EL (cell line): ENCODE measurements around the gene BHLHE41.

Experiments
- DNase-seq: peaks from one replicate; pipeline ENCODE4 v3.0.0-alpha.2; 2016

The BHLHE41 gene

DNA sequence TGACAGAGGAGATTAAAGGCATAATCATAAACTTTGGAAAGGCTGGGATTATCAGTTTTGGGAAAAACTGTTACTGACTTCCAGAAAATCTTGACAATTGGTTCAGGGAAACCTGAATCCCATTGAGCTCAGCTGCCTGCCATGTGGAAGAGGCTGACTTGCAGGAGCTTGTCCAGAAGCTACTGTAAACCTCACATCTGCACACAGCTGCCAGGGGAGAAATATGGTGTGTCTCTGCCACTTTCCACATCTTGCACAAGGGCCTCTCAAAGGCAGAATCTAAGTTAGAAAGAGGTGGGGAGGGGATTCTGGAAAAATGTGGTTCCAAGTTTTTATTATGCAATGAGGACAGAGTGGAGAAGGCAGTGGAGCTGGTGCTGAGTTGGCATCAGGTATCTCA, 8.7 kb upstream of the BHLHE41 start:
- no peak for DNase-seq

DNA sequence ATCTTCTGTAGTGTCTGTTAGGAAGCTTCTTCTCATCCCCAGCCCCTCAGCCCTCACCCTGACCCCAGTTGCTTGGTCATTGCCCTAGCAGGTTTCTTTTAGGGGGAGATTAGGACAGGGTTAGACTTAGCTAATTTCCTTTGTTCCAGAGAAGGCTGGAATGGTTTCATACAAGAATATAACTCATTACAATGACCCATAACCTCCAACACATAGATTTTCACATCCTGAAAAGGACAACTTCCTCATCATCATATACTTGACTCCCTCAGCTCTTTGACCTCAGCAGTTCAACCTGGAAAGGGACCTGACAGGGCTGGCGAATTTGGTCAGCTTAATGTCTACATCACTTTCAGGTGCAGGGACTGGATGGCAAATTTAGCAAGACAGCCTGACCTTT, 8.0 kb upstream of the BHLHE41 start:
- DNase-seq: no peak

DNA sequence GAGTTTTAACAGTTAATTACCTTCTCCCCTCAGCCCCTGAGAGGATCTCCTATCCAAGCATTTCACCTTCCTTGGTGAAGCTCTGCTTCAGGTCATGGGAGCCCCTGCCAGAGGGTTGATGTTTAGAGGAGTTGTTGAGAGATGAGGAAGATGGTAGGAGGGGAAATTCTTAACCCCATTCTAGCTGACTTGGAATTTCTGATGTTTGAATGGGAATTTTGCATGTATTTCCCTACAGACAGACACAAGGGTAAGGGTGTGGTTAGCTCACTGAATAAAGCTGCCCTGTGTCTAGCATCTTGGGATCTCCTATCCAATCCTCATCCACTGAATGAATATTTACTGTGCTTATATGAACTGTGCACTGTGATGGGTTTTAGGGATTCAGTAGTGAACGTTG, 7.1 kb upstream of the BHLHE41 start:
- no peak for DNase-seq

DNA sequence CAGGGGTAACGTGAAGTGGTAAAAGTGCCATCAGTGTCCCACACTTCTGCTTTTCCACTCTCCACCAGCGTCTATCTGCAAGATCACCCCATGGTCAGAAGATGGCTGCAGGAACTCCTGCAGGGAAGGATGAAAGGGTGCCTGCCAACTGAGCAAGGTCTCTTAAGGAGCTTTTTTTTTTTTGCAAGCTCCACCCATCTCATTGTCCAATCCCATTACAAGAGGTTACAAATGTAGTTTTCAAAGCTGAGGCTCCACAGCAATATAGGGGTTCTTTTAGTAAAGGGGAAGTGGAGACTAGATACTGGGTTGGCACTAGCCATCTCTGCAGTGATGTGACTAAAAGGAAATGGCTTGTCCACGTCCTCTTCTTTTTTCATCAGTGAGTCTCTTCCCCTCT, 5.9 kb upstream of the BHLHE41 start:
- no peak for DNase-seq

DNA sequence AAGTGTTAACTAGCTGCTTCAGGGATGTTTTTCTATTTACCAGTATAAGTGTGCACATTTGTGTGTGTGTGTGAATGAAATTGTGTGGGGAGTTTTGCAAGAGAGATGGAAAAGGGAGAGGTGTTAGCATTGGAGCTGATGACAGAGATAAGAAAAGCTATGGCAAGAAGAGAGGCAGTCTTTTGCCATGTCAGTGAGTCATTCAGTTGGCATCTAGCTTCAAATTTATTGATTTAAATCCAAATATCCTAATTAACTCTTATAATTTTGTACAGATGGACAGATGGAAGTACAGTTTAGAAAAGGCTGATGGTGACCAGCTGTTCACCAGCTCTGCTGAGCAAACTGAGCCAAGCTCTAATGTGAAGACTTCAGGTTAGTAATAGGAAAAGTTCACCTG, 3.3 kb upstream of the BHLHE41 start:
- peak; percentile 31 for DNase-seq

DNA sequence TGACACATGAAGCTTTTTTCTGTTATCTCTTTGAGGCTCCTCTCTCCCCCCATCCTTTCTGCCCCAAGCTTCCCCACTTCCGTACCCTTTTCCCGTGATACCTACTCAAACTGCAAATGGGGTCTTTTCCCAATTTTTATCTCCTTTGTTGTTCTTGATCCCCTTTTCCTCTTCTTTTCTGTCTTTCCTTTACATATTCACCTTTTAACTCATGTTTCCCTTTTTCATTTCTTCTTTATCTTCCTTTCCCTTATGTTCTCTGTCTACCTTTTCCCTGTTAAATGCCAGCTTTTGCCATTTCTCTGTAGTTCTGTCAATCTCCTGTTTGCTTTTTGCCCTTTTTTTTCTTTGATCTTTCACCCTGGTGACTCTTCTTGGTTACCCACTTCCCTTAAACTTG, 2.6 kb upstream of the BHLHE41 start:
- no peak for DNase-seq

DNA sequence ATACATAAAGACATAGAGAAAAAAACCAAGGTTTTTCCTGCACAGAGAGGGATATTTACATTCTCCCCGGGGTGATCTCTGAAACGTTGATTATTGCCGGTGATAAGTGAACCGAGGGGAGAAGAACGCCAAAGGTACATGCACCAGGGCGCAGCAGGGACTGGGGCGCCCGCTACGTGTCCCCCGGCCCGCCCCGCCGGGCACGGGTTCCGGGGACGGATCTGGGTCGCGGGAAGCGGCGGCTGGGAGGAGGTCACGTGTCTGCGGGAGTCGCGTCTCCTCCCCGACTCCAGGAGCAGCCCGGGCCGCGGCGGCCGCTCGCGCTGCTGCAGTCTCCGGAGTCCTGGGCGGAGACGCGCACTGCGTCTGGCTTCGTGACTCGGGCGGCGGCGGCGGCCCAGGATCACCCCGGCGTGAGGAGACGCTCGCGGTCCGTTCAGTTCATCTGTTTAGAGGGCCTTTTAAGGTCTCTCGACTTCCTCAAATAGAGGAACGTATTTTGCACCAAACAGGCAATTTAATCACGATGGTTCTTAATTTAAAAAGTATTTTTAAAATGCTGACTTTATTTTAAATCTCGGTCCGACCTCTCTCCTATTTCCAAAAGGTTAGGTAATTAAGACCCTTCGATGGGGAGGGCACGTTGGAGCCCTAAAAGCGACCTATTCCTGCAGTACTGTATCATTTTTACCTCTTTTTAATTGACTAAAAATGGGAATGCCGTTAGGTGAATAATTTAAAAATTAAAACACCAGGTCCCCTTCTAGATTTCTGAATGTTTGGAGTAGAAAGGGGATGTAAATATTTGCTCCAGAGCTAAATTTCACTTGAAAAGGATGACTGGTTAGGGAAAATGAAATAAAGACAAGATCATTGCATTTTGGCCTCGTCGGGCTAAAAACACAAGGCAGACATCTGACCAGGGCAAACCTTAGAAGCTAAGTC, 1.8 kb upstream of the BHLHE41 start:
- DNase-seq: peak; percentile 86

DNA sequence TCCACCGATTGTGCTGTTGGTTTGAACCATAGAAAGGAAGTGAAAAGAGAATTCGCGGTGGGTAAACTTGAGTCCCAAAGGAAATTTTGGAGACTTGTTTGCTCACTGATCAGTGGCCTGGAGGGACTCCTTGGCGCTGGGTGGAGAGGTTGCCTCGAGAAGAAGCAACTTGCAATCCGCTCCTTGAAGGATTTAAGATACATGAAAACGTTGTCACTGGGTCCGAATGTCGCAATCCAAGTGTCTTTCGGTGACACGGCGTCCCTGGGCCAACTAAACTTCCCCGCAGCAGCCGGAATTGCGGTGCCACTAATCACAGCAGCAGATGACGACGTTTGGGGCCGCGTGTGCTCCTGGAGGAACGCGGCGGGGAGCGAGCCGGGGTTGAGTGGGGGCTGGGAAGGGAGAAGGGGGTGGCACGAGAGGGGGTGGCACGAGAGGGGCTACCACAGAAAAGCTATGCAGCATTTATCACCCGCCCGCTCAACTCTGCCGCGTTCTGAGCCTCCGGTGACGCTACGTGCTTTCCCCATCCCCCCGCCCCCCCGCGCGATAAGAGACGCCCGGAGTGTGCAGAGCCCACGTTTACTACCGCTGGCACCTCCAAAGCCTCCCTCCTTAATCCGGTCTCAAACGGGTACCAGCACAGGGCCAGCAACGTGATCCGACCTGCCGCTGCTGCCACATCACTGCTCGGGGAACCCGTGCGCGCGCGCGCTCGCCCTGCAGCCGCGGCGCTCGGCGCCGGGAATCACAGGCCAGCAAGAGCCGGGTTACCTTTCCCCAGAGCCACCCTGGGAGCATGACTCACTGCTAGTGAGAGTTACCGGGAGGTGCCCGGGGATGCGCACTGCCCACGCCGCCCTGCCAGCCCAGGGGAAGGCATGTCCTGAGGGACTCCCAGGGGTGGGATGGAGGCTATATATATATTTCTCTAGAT, 833 bp upstream of the BHLHE41 start:
- peak; percentile 80 for DNase-seq

DNA sequence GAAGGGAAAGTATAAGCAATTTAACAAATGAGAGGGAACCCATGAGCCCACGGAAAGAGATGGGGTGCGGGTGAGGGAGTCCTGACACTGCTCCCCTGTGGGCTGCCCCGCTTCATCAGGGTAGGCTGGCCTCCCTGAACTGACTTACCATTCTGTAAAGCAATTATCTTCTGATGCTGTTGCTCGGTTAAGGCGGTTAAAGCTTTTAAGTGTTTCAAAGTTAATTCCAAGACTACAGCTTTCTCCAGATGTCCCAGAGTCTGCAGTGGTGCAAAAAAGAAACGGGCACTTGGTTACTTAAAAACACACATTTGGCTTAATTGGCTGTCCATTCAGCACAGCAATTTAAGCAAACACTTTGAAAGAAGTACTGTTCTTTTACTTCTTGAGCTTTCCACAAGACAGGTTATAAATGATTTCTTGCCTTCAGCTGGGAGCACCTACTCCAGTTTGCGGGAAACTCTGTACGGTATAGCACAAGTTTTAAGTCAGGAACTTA, 1.3 kb downstream of the BHLHE41 start:
- DNase-seq: no peak

DNA sequence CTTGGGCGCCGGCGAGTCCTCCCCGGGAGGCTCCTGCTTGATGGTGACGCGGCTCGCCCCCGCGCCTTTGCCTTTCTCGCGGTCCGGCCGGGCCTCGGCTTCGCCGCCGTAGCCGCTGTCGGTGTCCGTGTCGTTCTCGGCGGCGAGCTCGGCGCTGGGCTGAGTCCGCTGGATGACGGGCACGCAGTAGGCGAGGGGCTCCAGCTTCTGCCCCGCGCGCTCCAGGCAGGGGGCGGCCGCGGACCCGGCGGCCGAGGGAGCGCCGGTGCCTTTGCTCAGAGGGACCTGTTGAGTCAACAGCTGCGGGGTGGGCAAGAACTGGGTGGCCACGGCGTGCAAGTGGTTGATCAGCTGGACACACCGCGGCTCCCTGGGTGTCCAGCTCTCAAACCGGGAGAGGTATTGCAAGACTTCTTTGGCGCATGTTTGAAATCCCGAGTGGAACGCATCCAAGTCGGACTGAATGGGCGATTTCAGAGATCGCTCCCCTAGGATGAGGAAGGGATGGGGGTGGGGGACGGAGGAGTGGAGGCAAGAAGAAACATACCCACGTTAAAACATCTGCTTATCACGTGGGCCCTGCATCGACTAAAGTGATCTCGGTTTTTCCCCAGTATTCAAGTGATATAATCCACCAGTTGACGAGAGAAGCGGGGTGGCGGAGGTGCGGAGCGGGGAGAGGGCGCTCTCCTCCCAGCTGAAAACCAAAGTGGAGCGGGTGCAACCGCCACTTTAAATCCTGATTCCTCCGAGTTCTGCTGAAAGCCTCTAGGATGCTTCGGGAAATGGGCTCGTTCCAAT, 2.0 kb downstream of the BHLHE41 start:
- DNase-seq: peak; percentile 79

DNA sequence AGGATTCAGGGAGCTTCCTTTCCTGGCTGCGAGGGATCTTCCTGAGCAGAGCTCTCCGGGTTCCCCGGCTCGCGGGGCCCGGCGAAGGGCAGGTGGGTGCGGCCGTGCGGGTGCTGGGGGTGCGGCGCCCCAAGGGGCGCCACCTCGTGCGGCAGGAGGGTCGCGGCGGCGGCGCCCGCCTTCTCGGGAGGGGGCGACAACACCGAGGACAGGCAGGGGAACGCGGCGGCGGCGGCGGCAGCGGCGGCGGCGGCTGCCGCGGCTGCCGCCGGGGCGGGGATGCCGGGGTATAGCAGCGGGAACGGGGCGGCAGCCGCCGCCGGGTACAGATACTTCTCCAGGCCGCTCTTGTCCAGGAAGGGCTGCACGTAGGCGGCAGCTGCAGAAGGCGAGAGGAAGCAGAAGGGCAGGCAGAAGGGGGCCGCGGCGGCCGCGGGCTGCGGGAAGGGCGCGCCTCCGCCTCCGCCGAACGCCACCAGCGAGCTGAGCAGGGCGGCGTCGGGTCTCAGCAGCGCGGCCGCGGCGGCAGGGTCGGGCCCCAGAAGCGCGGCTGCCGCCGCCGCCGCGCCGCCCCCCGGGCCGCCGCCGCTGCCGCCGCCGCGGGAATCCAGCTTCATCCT, 2.7 kb downstream of the BHLHE41 start:
- peak; percentile 50 for DNase-seq

DNA sequence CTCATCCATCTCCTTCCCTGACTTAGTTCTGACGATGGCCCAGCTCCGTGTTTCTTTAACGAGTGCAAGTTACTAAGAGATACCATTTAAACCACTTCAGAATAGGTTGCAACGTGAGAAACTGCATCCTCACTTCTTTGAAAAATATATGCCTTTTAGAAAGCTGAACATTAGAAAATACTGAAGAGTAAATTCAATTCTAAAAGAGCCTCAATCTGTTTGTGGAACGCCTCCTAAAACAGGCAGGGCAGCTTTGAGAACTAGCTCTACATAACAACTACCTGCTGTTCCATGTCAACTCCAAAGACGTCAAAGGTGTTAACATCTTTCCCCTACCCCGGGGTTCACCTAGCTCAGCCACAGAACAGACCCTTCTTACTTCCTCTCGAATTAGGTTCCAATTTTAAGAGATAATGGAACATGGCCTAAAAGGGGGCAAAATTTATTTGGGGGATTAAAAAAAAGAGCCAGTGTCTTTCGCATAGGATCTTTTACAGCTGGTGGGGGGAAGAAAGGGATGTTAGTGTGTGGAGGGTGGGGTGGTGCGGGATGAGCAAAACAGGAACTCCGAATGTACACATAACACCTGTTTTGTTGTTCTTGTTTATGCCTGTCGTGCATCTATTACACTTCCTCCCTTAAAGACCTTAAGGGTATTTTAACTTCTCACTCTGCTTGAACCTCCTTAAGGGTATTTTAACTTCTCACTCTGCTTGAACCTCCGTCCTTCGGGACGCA, 3.3 kb downstream of the BHLHE41 start:
- DNase-seq: no peak

DNA sequence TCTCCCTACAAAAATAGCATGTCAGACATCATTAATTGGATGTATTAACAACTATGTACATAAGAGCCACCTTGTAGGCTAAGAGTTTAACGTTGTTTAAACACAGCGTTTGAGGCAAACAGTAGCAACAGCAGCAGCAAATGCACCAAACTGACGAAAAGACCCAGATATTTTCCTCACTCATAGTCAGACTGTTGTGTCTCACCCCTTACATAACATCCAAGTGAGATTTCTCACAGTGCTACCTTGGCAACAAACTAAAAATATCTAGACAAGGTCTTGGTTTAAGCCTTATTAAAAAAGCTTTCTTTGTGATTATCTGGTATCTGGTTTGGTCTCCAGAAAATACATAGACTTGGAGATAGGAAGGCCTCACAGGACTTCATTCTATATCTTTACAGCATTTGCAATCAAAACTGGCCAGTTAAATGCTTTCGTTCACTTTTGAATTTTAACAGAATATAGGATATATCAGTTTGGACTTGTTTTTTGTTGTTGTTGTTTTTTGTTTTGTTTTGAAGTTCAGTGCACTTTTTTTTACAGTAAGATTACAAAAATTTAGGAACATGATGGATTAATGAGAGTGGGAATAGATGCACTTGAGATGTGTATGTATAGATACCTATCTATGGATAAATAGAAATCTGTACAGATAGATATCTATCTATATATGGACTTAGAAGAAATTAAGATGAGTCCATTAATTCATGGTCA, 4.1 kb downstream of the BHLHE41 start:
- no peak for DNase-seq

DNA sequence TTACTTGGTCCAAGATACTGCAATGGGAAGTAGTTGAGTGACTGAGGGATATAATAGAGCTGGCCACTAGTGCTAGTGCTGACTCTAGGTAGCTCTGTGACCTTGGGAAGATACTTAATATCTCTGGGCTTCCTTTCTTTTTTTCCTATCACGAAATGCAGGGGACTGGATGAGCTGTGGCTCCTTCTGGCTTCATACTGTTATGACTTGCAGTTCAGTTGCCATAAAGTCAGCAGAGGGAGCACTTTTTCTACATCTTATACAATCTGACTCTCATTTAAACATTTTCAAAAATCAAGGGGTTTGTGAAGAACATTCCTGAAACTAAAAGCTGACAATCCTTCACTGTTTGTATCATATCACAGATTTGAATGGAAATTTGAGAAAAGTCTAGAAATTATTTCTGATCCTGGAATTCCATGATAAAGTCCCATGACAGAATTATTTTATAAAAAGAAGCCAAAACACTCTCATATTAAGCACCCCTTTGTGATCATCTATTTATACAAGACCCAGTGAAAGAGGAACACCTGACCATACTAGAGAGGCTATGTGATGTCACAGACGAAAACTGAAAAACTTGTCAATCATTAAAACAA, 5.3 kb downstream of the BHLHE41 start:
- DNase-seq: peak; percentile 58

DNA sequence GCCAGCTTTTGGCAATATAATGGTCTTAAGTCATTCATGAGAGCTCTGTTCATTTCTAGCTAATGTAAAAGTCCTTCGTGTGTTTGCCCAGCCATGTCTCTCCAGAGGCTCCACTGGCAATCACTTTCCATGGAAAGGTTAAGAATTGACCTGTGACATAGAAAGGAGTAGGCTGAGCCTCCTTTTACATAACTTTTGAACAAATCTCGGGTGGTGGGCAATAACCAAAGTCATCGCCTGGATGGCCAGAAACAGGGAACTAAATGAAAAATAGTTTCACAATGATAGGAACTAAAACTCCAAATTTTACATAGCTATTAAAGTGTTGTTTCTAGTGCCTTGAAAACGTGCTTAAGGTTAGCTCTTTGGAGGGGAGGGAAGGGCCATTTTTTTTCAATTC, 6.5 kb downstream of the BHLHE41 start:
- DNase-seq: no peak

DNA sequence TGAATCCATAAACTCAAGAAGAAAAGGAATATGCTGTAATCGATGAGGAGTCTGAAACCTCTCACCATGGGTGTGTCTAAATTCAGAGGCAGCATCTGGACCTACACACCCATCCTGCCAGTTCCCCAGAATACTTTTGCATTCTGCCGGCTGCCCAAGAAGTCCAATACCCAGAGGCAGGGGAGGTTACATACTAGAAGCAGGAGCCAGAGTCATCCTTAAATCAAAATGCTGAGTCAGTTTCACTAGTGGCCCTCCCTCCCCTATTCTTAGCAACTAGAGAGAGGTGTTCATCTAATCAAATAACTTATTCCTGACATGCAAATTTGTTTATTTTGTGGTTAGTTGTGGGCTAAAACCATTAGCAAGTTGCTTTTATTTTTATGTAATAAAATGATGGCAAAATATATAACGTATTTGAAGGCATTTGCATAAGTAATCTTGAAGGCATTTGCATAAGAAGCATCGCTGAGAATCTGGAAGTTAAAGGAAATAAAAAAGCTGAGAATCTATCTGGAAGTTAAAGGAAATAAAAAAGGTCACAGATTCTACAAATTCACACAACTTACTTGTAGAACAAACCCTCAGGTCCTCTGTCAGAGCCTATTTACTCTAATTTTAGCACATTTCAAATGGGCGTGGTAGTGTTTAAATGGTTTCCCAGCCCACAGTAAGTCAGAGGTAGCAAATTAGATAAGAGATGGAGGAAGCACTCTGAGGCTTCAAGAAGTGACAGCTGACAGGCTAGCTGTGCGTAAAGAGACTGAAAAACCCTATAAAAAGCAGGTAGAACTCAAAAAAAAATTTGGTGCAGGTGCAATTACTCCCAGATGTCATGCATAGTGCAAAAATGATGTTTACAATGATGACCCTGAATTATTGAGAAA, 7.8 kb downstream of the BHLHE41 start:
- no peak for DNase-seq

DNA sequence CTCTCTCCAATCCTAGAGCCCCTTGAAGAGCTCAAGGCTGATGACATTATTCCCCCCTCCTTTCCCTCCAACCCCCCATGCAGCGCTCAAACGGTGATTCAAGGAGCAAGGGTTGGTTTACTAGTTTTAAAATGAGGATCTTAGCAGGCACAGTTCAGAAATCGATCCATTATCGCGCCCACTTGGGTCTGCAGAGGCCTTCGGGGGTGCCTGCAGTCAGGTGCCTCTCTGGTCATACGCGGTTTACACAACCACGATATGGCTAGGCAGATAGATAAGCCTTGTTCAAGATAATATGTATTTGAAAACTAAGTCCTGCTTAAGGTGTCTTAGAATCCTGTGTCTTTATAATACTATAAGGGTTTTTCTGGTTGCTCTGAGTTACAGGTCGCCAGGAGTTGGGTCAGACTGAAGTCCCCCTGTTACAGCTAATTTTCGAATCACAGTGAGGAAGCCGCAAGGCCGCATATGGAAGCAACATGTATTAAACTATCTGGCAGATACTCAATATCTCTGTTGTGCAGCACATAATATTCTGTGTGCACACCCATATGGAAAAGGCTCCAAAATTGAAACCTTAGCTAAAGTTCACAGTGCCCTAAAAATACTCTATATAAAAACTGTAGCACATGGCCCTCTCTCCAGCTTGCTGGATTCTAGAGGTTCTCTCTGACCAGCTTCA, 10.0 kb downstream of the BHLHE41 start:
- DNase-seq: no peak

DNA sequence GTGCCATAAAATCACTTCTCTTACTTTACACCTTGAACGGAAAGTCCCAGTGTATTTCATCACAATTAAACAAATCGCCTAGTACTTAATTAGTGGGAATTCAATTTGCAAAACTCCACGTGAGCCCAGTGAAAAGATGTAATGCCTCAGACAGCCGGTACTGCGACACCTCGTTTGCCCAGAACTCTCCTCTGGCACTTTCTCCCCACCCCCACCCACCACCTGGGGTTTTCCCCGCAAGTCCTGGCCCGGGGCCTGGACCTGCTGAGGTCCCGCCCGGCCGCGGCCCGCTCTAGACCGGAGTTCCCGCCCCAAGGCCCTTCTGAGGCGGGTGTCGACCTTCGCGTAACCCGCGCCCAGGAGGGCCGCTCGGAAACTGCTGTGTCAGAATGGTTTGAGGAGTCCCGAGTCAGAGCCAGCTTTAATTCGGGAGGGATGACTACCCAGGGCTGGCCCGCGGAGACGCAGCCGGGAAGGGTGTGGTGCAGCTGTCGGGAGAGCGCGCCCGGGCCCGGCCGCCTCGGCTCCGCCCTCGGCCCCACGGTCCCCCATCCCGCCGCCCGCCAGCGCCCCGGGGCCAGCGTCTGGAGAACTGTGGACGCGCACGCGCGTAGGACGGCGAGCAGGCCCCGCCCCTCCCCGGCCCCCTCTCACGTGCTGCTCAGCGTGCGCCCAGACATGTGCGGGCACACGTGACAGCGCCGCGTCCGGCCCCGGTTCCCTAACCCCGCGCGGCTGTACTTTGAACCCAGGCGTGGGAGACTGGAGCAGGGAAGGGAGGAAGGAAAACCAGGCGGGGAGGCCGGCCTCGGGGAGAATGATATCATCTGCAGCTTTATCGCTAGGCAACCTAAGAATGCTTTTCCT, 10.8 kb downstream of the BHLHE41 start:
- DNase-seq: peak; percentile 90
